Measurements from ENCODE around the gene COL4A1. TPM values are rescaled to one million over a fixed set of nuclear protein-coding genes. Genes with fewer than 3 reads are reported as not detected.

COL4A1 gene
- total RNA-seq, 2 experiments from 2014 or later, result 0.08 to 0.16 TPM

DNA sequence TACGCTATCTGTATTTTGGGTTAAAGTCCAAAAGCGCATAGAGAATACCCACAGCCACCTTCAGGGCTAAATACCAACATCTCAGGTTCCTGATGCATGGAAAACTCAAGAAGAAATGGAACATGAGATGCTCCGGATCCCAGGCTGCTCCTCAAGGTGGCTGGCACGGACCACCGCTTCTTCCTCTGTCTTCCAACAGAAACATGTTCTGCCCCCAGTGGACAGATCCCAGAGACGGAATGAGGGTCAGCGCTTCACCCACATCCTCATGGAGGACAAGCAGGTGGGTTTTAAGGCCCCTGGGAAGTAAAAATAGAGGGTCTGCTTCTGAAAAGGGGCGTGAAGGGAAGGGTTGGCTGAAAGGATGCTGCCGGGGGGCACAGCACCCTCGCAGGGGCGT lies 17.3 kb downstream of the COL4A1 start:
- no peaks in the 10 kb centered on the region for H3K4me1 ChIP-seq (ENCODE audit: insufficient read depth, low read length)
- no peaks in the 10 kb centered on the region for H3K27me3 ChIP-seq (ENCODE audit: control insufficient read depth in 1 of 2, insufficient read depth in 2 of 2, low read length in 2 of 2)
- no peak overlapping the region for H3K27ac ChIP-seq (ENCODE audit: low read depth in 1 of 2, low read length in 2 of 2)
- intact Hi-C loops (cut with DNase I, micrococcal nuclease), result no loop called here
- no peaks in the 10 kb centered on the region for H3K36me3 ChIP-seq (ENCODE audit: insufficient read depth, low read length)
- Mint-ChIP-seq H3K9me3 (no peaks in the 10 kb centered on the region), H3K4me1 (ENCODE audit: low read depth) (no peaks in the 10 kb centered on the region), H3K27me3 (peaks cover 25% of the 10 kb centered on the region), H3K36me3 (ENCODE audit: low read depth) (no peaks in the 10 kb centered on the region), H3K27ac (no peak overlapping the region), H3K4me3 (no peak overlapping the region)
- CTCF ChIA-PET, result no interaction called here
- POLR2A ChIA-PET, result no interaction called here
- ATAC-seq (ENCODE audit: poor library complexity) (no peak), DNase-seq (no peak)
- H3K4me3 ChIP-seq (ENCODE audit: low read length), result no peak overlapping the region
- TF ChIP-seq, protein P1, sequence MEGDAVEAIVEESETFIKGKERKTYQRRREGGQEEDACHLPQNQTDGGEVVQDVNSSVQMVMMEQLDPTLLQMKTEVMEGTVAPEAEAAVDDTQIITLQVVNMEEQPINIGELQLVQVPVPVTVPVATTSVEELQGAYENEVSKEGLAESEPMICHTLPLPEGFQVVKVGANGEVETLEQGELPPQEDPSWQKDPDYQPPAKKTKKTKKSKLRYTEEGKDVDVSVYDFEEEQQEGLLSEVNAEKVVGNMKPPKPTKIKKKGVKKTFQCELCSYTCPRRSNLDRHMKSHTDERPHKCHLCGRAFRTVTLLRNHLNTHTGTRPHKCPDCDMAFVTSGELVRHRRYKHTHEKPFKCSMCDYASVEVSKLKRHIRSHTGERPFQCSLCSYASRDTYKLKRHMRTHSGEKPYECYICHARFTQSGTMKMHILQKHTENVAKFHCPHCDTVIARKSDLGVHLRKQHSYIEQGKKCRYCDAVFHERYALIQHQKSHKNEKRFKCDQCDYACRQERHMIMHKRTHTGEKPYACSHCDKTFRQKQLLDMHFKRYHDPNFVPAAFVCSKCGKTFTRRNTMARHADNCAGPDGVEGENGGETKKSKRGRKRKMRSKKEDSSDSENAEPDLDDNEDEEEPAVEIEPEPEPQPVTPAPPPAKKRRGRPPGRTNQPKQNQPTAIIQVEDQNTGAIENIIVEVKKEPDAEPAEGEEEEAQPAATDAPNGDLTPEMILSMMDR (IDR thresholded peaks at IDR 0.05), result no peak
- H3K9me3 ChIP-seq (ENCODE audit: control insufficient read depth in 1 of 2, insufficient read depth in 1 of 2, low read length in 2 of 2), result peaks cover 0 to 21% of the 10 kb centered on the region in 2 experiments

DNA sequence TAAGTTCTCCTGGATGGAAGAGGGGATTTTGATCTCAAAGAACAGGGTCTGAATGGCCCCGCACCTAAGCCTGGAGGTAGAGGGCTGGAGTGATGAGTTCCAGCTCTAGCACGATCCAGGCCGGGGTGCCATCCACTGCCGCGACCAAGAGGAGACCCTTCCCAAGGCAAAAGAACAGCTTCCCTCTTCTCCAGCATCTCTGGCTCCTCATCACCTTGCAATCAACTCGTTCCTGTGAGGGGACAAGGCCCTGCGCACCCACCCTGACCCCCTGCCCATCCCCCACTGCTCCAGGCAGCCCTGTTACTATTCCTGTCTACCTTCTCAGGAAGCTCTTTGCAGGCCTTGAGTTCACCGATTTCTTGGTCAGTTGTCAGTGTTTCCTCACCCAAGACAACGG lies 17.8 kb downstream of the COL4A1 start:
- Histone ChIP-seq H3K9me3 (ENCODE audit: control insufficient read depth in 1 of 2, insufficient read depth in 1 of 2, low read length in 2 of 2) (peaks cover 0 to 21% of the 10 kb centered on the region in 2 experiments), H3K27me3 (ENCODE audit: control insufficient read depth in 1 of 2, insufficient read depth in 2 of 2, low read length in 2 of 2) (no peaks in the 10 kb centered on the region), H3K4me1 (ENCODE audit: insufficient read depth, low read length) (no peaks in the 10 kb centered on the region), H3K27ac (ENCODE audit: low read depth in 1 of 2, low read length in 2 of 2) (no peak overlapping the region), H3K36me3 (ENCODE audit: insufficient read depth, low read length) (no peaks in the 10 kb centered on the region), H3K4me3 (ENCODE audit: low read length) (no peak overlapping the region)
- H3K9me3 Mint-ChIP-seq, result no peaks in the 10 kb centered on the region
- H3K36me3 Mint-ChIP-seq (ENCODE audit: low read depth), result no peaks in the 10 kb centered on the region
- peaks cover 23% of the 10 kb centered on the region for H3K27me3 Mint-ChIP-seq
- intact Hi-C loops (cut with DNase I, micrococcal nuclease), result no loop called here
- no peak for ATAC-seq (ENCODE audit: poor library complexity)
- no peaks in the 10 kb centered on the region for H3K4me1 Mint-ChIP-seq (ENCODE audit: low read depth)
- DNase-seq, result no peak
- H3K4me3 Mint-ChIP-seq, result no peak overlapping the region
- ChIA-PET CTCF (no interaction called here), POLR2A (no interaction called here)
- TF ChIP-seq, protein P1 (IDR thresholded peaks at IDR 0.05), result no peak
- H3K27ac Mint-ChIP-seq, result no peak overlapping the region

DNA sequence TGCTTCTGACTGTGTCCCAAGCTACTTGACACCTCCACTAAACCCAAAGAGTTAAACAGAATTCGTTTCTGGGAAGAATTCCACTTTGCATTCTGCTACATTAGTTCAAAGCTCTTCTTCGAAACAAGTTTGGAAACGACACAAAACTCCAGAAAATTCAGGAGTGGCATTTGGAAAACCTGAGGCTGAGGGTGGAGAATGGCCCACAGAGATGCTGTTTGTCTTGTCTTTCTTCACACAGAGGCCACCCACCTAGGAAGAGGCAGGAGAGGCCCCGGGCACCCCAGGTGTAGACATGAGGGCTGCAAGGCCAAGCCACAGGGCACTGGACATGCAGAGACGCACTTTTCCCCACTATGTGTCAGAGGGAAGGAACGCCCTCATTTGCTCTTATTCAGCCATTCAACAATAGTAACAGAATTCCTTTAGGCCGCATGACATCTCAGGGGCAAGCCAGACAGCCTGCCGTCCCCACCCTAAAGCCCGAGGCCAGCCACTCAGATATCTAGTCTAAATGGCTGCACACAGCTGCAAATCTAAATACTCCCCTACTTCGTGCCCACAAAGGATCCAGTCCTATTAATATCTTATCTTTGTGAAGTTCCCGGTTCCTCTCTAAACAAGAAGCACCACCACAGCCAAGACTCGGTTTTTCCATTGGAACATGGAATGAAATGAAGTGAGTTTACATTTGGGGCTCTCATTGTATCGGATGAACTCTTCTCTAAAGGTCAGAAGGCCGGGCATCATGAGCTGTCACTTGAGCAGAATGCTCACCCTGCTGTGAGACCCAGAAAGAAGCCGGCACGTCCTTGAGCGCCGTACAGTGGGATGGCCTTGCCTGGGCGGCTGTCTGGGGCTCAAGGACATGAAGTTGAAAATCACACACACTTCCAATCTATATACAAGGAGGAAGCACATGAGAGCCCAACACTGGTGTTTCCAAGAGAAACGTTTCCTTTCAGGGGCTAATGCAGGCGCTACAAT lies 19.8 kb downstream of the COL4A1 start:
- Mint-ChIP-seq H3K9me3 (no peaks in the 10 kb centered on the region), H3K36me3 (ENCODE audit: low read depth) (no peaks in the 10 kb centered on the region), H3K27ac (no peak overlapping the region), H3K4me1 (ENCODE audit: low read depth) (no peaks in the 10 kb centered on the region), H3K4me3 (no peak overlapping the region), H3K27me3 (peaks cover 25% of the 10 kb centered on the region)
- TF ChIP-seq, protein P1 (IDR thresholded peaks at IDR 0.05), result no peak
- no peak overlapping the region for H3K4me3 ChIP-seq (ENCODE audit: low read length)
- intact Hi-C loops (cut with DNase I, micrococcal nuclease), result no loop called here
- no peaks in the 10 kb centered on the region for H3K36me3 ChIP-seq (ENCODE audit: insufficient read depth, low read length)
- DNase-seq, result no peak
- ChIA-PET POLR2A (no interaction called here), CTCF (no interaction called here)
- H3K4me1 ChIP-seq (ENCODE audit: insufficient read depth, low read length), result no peaks in the 10 kb centered on the region
- ATAC-seq (ENCODE audit: poor library complexity), result no peak
- H3K27ac ChIP-seq (ENCODE audit: low read depth in 1 of 2, low read length in 2 of 2), result no peak overlapping the region
- H3K9me3 ChIP-seq (ENCODE audit: control insufficient read depth in 1 of 2, insufficient read depth in 1 of 2, low read length in 2 of 2), result peaks cover 0 to 21% of the 10 kb centered on the region in 2 experiments
- no peaks in the 10 kb centered on the region for H3K27me3 ChIP-seq (ENCODE audit: control insufficient read depth in 1 of 2, insufficient read depth in 2 of 2, low read length in 2 of 2)

Measured in CD4-positive, alpha-beta T cell (primary cell).